Tibial artery (tissue), 4 donors: ENCODE data around the gene ZNF43.

Source experiments
- DNase-seq, 2 donors: peaks; one replicate each; pipeline ENCODE4 v3.0.0-alpha.2; 2019
- H3K27ac ChIP-seq, 2 donors: fragments of 200-600 bp; sonication (generic) in 1 of 2; 1 replicate in 1 of 2; 2 replicates in 1 of 2; pipeline ENCODE4 v1.5.1; 2018 to 2019; ENCODE audit warnings: mild to moderate bottlenecking in 1 of 2
- H3K27me3 ChIP-seq, 2 donors: fragments of 200-600 bp; sonication (generic) in 1 of 2; one replicate each; pipeline versions ENCODE4 v1.5.1 to v1.6.0; 2016 to 2019
- H3K36me3 ChIP-seq, 3 donors: fragments of 200-600 bp; sonication (generic) in 2 of 3; one replicate each; pipeline ENCODE4 v1.5.1; 2016 to 2019; ENCODE audit warnings: mild to moderate bottlenecking in 2 of 3
- H3K4me1 ChIP-seq, 4 donors: fragments of 200-600 bp; sonication (generic) in 2 of 4; 1 replicate in 3 of 4; 2 replicates in 1 of 4; pipeline ENCODE4 v1.5.1; 2016 to 2019
- H3K4me3 ChIP-seq, 2 donors: fragments of 200-600 bp; sonication (generic) in 1 of 2; 1 replicate in 1 of 2; 2 replicates in 1 of 2; pipeline ENCODE4 v1.5.1; 2018 to 2019; ENCODE audit warnings: mild to moderate bottlenecking in 2 of 2
- H3K9me3 ChIP-seq, 3 donors: fragments of 200-600 bp; sonication (generic) in 1 of 3; one replicate each; pipeline ENCODE4 v1.5.1; 2016 to 2019
- CTCF ChIP-seq, 2 experiments: fragments of 200-600 bp in 1 of 2; fragments of 450-650 bp in 1 of 2; IDR thresholded peaks; one replicate each; pipeline ENCODE4 v1.5.1; 2017 to 2019; ENCODE audit warnings: antibody characterized with exemption in 2 of 2, mild to moderate bottlenecking in 1 of 2, moderate library complexity in 1 of 2
- intact Hi-C: fragments of 100-400 bp; cut with DNase I; formaldehyde crosslinking; loops from one replicate; pipeline ENCODE4 v1.15.0; 2023; ENCODE audit warnings: low total_unique reads

The ZNF43 gene

GRCh38 chr19:21841488-21842097, 5.6 kb upstream of the ZNF43 start:
- Histone ChIP-seq H3K27me3 (no peaks in the 10 kb centered on the region), H3K27ac (no peak overlapping the region), H3K4me1 (peaks cover 0 to 2% (median under 1%) of the 10 kb centered on the region in 4 donors), H3K4me3 (no peak overlapping the region), H3K9me3 (no peaks in the 10 kb centered on the region), H3K36me3 (peaks cover 19 to 63% (median 37%) of the 10 kb centered on the region in 3 donors)
- no peak for TF ChIP-seq CTCF (IDR thresholded peaks at IDR 0.05)
- no peak for DNase-seq
- intact Hi-C loops: no loop called here

DNA sequence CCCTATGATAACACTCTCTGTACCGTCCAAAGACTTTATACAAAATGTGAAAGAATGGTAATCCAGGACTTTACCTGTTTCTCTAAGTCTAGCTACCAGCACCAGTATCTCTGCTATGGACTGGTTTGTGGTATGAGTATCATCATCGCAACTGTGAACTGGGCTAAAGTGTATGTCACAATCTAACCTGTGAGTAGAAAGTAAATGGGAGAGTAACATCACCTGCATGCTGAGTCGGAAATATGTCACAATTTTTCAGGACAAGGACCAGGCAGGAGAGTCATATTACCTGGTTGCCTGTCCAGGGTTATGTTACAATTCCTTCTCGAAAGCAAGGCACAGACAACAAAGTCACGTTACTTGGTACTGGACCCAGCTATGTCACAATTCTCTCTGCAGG, 5.1 kb upstream of the ZNF43 start:
- intact Hi-C loops: no loop called here
- Histone ChIP-seq H3K4me3 (no peak overlapping the region), H3K27ac (no peak overlapping the region), H3K4me1 (peaks cover 0 to 6% (median 3%) of the 10 kb centered on the region in 4 donors), H3K36me3 (peaks cover 19 to 61% (median 37%) of the 10 kb centered on the region in 3 donors), H3K9me3 (no peaks in the 10 kb centered on the region), H3K27me3 (no peaks in the 10 kb centered on the region)
- no peak for TF ChIP-seq CTCF (IDR thresholded peaks at IDR 0.05)
- DNase-seq: no peak

- intact Hi-C loops: loop anchor here (10.0 kb wide), 1 partner anchor 75 kb away; the partner anchor contains the start of gene ZNF100
- Histone ChIP-seq H3K4me3 (no peak overlapping the region), H3K27me3 (no peaks in the 10 kb centered on the region), H3K36me3 (peaks cover 14 to 56% (median 31%) of the 10 kb centered on the region in 3 donors), H3K27ac (no peak overlapping the region), H3K4me1 (peaks cover 0 to 10% (median 3%) of the 10 kb centered on the region in 4 donors), H3K9me3 (no peaks in the 10 kb centered on the region)
- no peak for DNase-seq
- no peak for TF ChIP-seq CTCF (IDR thresholded peaks at IDR 0.05)
These were observed 4.0 kb upstream of the ZNF43 start for GRCh38 chr19:21839976-21840375.

GRCh38 chr19:21838646-21839045, 2.7 kb upstream of the ZNF43 start:
- no peak overlapping the region for H3K4me3 ChIP-seq
- no peak for DNase-seq
- TF ChIP-seq CTCF (IDR thresholded peaks at IDR 0.05): no peak
- no peak overlapping the region for H3K27ac ChIP-seq
- H3K4me1 ChIP-seq: peaks cover 0 to 12% (median 3%) of the 10 kb centered on the region in 4 donors
- H3K36me3 ChIP-seq: peaks cover 7 to 42% (median 24%) of the 10 kb centered on the region in 3 donors
- no peaks in the 10 kb centered on the region for H3K9me3 ChIP-seq
- intact Hi-C loops: loop anchor here (10.0 kb wide), 1 partner anchor 74 kb away; the partner anchor contains the start of gene ZNF100
- no peaks in the 10 kb centered on the region for H3K27me3 ChIP-seq

- H3K27ac ChIP-seq: peak overlapping the region; percentile 86 to 87
- H3K27me3 ChIP-seq: no peaks in the 10 kb centered on the region
- peak in 1 of 2 donors; percentile 67 for DNase-seq
- H3K4me1 ChIP-seq: peaks cover 0 to 12% (median 3%) of the 10 kb centered on the region in 4 donors
- H3K36me3 ChIP-seq: peaks cover 0 to 11% (median 0%) of the 10 kb centered on the region in 3 donors
- peaks cover 0 to 3% (median 0%) of the 10 kb centered on the region in 3 donors for H3K9me3 ChIP-seq
- intact Hi-C loops: loop anchor here (10.0 kb wide), 1 partner anchor 71 kb away; the partner anchor contains the start of gene ZNF100
- H3K4me3 ChIP-seq: peak overlapping the region; percentile 62 to 84
- TF ChIP-seq CTCF (IDR thresholded peaks at IDR 0.05): no peak
These were observed 563 bp downstream of the ZNF43 start for GRCh38 chr19:21835429-21835809.
